Activated naive CD8-positive, alpha-beta T cell treated with anti-CD3 and anti-CD28 coated beads, Interleukin-2, amount 50 U/mL, for 24 hours (primary cell): ENCODE results near the gene GTF2IRD1.
A peak's percentile ranks its signal among the peaks of the same experiment; 100 is the strongest.
"Not testable (repeated sequence)": the region's sequence is repeated elsewhere in the genome, so short reads cannot be mapped to it uniquely, and the experiment has no call there.

Experiments
- ATAC-seq: fragments of 150-1000 bp; cut with Tn5 transposase; one replicate; pipeline ENCODE4 v1.10.0; 2021
- DNase-seq: peaks from one replicate; pipeline ENCODE4 v3.0.0; 2021
- H3K27ac Mint-ChIP-seq: one replicate; pipeline ENCODE4 v1.8.0; 2021; ENCODE audit warnings: mild to moderate bottlenecking, mixed read lengths
- H3K27me3 Mint-ChIP-seq: one replicate; pipeline ENCODE4 v1.8.0; 2021; ENCODE audit warnings: mixed read lengths
- H3K36me3 Mint-ChIP-seq: one replicate; pipeline ENCODE4 v1.8.0; 2021; ENCODE audit warnings: low read depth, mixed read lengths
- H3K4me1 Mint-ChIP-seq: one replicate; pipeline ENCODE4 v1.8.0; 2021; ENCODE audit warnings: mixed read lengths
- H3K4me3 Mint-ChIP-seq: one replicate; pipeline ENCODE4 v1.8.0; 2021; ENCODE audit warnings: mild to moderate bottlenecking, moderate library complexity, mixed read lengths
- H3K9me3 Mint-ChIP-seq: one replicate; pipeline ENCODE4 v1.8.0; 2021; ENCODE audit warnings: mixed read lengths

GTF2IRD1 gene, protein sequence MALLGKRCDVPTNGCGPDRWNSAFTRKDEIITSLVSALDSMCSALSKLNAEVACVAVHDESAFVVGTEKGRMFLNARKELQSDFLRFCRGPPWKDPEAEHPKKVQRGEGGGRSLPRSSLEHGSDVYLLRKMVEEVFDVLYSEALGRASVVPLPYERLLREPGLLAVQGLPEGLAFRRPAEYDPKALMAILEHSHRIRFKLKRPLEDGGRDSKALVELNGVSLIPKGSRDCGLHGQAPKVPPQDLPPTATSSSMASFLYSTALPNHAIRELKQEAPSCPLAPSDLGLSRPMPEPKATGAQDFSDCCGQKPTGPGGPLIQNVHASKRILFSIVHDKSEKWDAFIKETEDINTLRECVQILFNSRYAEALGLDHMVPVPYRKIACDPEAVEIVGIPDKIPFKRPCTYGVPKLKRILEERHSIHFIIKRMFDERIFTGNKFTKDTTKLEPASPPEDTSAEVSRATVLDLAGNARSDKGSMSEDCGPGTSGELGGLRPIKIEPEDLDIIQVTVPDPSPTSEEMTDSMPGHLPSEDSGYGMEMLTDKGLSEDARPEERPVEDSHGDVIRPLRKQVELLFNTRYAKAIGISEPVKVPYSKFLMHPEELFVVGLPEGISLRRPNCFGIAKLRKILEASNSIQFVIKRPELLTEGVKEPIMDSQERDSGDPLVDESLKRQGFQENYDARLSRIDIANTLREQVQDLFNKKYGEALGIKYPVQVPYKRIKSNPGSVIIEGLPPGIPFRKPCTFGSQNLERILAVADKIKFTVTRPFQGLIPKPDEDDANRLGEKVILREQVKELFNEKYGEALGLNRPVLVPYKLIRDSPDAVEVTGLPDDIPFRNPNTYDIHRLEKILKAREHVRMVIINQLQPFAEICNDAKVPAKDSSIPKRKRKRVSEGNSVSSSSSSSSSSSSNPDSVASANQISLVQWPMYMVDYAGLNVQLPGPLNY

DNA sequence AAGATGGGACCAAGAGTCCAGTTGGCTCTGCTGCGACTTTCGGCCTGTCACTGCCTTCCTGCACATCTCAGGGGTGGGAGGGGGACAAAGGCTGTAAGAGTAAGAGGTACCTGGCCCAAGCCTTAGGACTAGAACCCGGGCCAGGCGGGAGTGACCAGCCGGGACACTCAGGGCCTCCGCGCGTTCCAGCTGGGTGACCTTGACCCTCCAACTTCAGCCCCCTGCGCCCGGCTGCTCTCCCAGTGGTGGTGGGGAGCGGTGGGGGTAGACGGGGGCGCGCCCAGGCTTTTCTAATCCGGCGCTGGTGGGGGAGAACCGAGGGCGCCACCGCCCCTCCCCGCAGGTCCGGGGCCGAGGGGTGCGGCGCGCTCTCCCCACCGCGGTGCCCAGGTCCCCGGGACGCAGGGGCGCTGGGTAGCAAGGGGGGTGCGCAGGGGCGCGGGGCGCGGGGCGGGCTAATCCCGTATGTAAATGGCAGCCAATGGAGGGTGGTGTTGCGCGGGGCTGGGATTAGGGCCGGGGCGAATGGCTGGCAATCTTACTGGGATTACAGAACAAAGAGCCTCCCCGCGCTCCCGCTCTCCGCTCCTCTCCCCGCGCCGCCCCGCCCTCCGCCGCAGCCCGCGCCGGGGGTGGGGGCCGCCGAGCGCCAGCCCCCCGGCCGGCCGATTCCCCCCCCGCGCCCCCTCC lies at the start of gene GTF2IRD1:
Gene GTF2IRD1, plus strand, starts transcription at position 585 of the 690 bp plus-strand sequence. CDS start 54,175 bp downstream, outside the sequence.
- ATAC-seq (no peak), DNase-seq (peak; percentile 59)
- Mint-ChIP-seq H3K36me3 (no peaks in the 10 kb centered on the region), H3K9me3 (no peaks in the 10 kb centered on the region), H3K27ac (peak within 1 kb of the TSS; percentile 81), H3K27me3 (peaks cover 7% of the 10 kb centered on the region), H3K4me3 (peak within 1 kb of the TSS; percentile 67), H3K4me1 (peaks cover 17% of the 10 kb centered on the region)

DNA sequence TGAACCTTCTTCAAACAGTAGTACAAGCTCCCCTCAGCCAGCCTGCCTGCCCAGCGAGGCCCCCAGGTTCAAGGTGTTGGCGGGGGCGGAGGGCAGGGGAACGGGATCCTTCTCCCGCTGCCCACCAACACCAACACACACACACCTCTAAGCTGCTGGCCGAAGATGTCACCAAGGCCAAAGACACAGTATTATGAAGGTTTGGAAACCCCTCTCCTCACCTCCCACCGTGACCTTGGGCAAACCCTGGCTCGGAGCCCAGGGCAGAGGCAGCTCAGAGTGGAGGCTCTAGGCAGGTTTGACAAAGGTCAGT lies 49.4 kb upstream of the GTF2IRD1 start:
- Mint-ChIP-seq H3K4me1 (no peaks in the 10 kb centered on the region), H3K36me3 (no peaks in the 10 kb centered on the region), H3K27ac (no peak overlapping the region), H3K4me3 (no peak overlapping the region), H3K27me3 (no peaks in the 10 kb centered on the region), H3K9me3 (no peaks in the 10 kb centered on the region)
- ATAC-seq (no peak), DNase-seq (no peak)

DNA sequence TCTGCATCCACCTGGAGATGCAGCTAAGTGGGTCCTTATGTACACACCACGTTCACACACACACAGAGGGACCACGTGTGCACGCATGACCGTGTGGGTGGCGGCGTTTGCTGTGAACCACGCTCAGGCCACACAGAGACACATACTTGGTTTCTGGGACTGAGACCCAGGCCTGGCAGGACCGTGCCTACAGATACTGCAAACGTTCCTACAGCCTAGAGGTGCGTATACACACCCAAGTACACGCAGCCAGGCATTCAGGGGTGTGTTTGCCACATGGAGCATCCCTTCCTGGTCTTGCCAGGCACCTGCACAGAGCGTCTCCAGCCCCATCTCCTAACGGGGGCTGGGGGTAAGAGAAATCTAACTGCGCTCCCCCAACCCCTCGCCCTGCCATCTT lies 49.0 kb upstream of the GTF2IRD1 start:
- H3K4me3 Mint-ChIP-seq = no peak overlapping the region
- H3K27ac Mint-ChIP-seq = no peak overlapping the region
- no peaks in the 10 kb centered on the region for H3K36me3 Mint-ChIP-seq
- DNase-seq = no peak
- H3K4me1 Mint-ChIP-seq = no peaks in the 10 kb centered on the region
- ATAC-seq = no peak
- no peaks in the 10 kb centered on the region for H3K9me3 Mint-ChIP-seq
- no peaks in the 10 kb centered on the region for H3K27me3 Mint-ChIP-seq

DNA sequence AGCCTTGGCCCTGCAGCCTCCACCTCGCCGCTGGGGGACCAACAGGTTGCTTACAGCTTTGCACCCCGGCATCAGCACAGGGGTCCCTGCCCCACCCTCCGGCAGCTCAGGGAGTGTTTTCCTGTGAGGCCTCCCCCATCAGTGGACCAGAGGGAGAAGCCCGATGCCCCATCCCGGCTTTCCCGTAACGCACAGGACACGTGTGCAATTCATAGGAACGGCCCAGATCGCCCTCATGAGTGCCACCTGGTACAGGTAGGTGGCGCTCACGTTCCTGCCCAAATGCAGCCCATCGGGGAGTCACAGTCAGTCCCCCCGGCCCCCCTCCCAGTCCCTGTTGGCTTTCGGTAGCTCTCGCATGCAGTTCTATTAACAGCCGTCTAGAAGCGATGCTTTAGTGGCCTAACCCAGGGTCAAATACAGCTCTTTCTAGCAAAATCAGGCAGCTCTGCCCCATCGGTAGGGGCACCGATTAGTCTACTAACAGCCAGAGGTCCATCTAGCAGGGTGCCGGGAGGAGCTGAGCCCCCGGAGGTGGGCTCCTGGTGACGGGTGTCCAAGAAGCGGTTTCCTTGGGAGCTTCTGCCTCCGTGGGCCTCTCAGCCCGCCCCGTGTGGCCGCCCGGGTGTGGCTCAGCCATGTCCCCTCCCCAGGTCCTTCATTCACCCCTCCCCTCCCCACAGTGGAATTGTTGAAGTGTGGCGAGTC lies 48.4 kb upstream of the GTF2IRD1 start:
- ATAC-seq (no peak), DNase-seq (peak; percentile 12)
- Mint-ChIP-seq H3K4me3 (no peak overlapping the region), H3K27ac (no peak overlapping the region), H3K36me3 (no peaks in the 10 kb centered on the region), H3K9me3 (no peaks in the 10 kb centered on the region), H3K4me1 (no peaks in the 10 kb centered on the region), H3K27me3 (no peaks in the 10 kb centered on the region)

DNA sequence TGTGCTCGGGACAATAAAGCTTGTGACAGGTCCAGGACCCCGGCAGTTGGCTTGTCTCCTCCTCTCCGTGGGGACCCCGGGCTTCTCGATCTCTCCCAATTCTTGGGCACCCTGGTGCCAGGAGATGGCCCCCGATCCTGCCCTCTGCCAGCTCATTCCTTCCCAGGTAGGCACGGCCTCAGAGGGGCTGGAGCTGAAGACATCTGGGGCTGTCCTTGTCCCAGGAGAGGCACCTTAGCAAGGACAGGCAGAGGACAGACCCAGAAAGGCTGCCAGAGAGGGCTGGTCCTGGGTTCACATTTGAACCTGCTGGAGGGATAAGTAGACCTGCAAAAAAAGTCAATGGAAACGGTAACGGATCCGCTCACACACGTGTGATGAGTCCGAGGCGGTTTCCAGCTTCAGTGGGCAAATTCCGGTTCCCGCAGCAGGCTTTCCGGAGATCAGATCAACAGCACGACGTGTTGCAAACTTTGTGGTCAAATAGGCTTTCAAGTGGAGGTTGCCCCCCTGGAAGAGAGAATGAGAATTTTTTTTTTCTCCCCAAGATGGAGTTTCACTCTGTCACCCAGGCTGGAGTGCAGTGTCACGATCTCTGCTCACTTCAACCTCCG lies 47.7 kb upstream of the GTF2IRD1 start:
- Mint-ChIP-seq H3K4me3 (no peak overlapping the region), H3K9me3 (no peaks in the 10 kb centered on the region), H3K4me1 (no peaks in the 10 kb centered on the region)

DNA sequence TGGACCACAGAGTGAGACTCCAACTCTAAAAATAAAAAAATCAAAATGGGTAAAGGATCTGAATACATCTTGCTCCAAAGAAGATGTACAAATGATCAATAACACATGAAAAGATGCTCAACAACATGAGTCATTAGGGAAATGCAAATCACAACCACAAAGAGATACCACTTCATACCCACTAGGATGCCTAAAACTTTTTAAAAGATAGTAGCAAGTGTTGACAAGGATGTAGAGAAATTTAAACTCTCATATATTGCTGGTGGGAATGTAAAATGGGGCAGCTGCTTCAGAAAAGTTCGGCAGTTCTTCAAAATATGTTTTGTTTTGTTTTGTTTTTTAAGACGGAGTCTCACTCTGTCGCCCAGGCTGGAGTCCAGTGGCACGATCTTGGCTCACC lies 45.7 kb upstream of the GTF2IRD1 start:
- ATAC-seq (no peak), DNase-seq (no peak)
- H3K27me3 Mint-ChIP-seq = no peaks in the 10 kb centered on the region
- no peak overlapping the region for H3K27ac Mint-ChIP-seq
- no peak overlapping the region for H3K4me3 Mint-ChIP-seq
- no peaks in the 10 kb centered on the region for H3K9me3 Mint-ChIP-seq
- no peaks in the 10 kb centered on the region for H3K4me1 Mint-ChIP-seq
- no peaks in the 10 kb centered on the region for H3K36me3 Mint-ChIP-seq

More for the DNA sequence above, 47.7 kb upstream of the GTF2IRD1 start:
- Mint-ChIP-seq H3K27me3 (no peaks in the 10 kb centered on the region), H3K27ac (no peak overlapping the region), H3K36me3 (no peaks in the 10 kb centered on the region)
- DNase-seq (no peak), ATAC-seq (no peak)

DNA sequence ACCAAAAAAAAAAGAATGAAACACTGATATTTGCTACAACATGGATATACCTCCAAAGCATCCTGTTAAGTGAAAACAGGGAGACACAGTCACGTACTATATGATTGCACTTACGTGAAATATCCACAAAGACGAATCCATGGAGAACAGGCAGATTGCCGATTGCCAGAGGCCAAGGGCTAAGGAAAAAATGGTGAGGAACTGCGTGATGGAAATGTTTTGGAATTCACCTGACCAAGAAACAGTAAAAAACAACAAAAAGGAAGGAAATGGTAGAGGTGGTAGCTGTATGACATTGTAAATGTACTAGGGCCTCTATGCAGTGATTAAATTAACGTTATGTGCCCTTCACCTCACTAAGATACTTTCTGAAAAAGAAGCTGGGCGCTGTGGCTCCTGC lies 44.1 kb upstream of the GTF2IRD1 start:
- Mint-ChIP-seq H3K36me3 (no peaks in the 10 kb centered on the region), H3K27ac (no peak overlapping the region), H3K4me1 (no peaks in the 10 kb centered on the region), H3K9me3 (no peaks in the 10 kb centered on the region), H3K4me3 (no peak overlapping the region), H3K27me3 (no peaks in the 10 kb centered on the region)
- ATAC-seq (no peak), DNase-seq (no peak)

DNA sequence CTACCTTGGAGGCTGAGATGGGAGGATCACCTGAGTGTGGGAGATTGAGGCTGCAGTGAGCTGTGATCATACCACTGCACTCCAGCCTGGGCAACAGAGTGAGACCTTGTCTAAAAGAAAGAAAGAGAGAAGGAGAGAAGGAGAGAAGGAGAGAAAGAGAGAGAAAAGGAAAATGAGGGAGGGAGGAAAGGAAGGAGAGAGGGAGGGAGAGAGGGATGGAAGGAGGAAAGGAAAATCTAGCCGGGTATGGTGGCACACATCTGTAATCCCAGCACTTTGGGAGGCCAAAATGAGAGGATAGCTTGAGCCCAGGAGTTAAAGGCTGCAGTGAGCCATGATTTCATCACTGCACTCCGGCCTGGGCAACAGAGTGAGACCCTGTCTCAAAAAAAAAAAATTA lies 42.9 kb upstream of the GTF2IRD1 start:
- H3K4me3 Mint-ChIP-seq = no peak overlapping the region
- DNase-seq (no peak), ATAC-seq (no peak)
- no peaks in the 10 kb centered on the region for H3K9me3 Mint-ChIP-seq
- H3K4me1 Mint-ChIP-seq = no peaks in the 10 kb centered on the region
- no peaks in the 10 kb centered on the region for H3K27me3 Mint-ChIP-seq
- H3K27ac Mint-ChIP-seq = no peak overlapping the region
- no peaks in the 10 kb centered on the region for H3K36me3 Mint-ChIP-seq

DNA sequence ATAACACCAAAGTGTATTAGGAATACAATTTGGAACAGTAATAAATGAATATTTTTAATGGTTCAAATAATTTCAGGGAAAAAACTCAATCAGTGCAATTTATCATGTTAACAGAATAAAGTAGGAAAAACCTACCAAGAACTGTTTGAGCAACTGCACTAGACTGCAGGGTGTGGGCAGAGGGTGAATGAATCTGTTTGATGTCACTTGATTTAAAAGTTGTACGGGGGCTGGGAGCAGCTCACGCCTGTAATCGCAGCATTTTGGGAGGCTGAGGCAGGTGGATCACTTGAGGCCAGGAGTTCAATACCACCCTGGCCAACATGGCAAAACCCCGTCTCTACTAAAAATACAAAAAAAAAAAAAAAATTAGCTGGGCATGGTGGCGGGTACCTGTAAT lies 42.1 kb upstream of the GTF2IRD1 start:
- H3K27me3 Mint-ChIP-seq, H3K36me3 Mint-ChIP-seq, H3K9me3 Mint-ChIP-seq, ATAC-seq, H3K27ac Mint-ChIP-seq, DNase-seq, H3K4me1 Mint-ChIP-seq, H3K4me3 Mint-ChIP-seq: not testable (repeated sequence)

DNA sequence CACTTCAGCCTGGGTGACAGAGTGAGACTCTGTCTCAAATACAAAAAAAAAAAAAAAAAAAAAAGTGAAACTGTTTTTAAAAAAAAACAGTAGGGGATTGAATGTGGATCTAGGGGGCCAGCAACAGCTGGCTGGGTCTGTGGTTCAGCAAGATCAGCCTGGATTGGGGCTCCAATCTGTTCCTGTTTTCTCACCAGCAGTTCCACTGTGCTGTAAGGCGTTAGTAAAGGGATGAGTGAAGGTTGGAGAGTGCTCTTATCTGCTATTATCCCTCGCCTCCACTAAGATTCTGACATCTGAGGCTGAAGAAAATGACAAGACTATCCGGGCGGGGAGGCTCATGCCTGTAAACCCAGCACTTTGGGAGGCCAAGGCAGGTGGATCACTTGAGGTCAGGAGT lies 41.6 kb upstream of the GTF2IRD1 start:
- H3K27ac Mint-ChIP-seq = no peak overlapping the region
- H3K4me3 Mint-ChIP-seq = no peak overlapping the region
- no peaks in the 10 kb centered on the region for H3K4me1 Mint-ChIP-seq
- no peaks in the 10 kb centered on the region for H3K27me3 Mint-ChIP-seq
- no peaks in the 10 kb centered on the region for H3K9me3 Mint-ChIP-seq
- no peak for DNase-seq
- ATAC-seq = no peak
- no peaks in the 10 kb centered on the region for H3K36me3 Mint-ChIP-seq

DNA sequence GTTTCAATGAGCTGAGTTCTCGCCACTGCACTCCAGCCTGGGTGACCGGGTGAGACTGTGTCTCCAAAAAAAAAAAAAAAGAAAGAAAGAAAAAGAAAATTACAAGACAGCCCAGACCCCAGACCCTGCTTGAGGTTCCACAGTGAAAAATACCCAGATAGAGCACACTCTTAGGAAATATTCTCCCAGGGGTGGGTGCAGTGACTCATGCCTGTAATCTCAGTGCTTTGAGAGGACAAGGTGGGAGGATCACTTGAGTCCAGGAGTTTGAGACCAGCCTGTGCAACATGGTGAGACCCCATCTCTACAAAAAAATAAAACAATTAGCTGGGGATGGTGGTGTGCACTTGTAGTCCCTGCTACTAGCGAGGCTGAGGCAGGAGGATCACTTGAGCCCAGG lies 41.1 kb upstream of the GTF2IRD1 start:
- ATAC-seq (no peak), DNase-seq (no peak)
- Mint-ChIP-seq H3K9me3 (no peaks in the 10 kb centered on the region), H3K4me3 (no peak overlapping the region), H3K4me1 (peaks cover 1% of the 10 kb centered on the region), H3K27ac (no peak overlapping the region), H3K27me3 (peaks cover 2% of the 10 kb centered on the region), H3K36me3 (no peaks in the 10 kb centered on the region)

DNA sequence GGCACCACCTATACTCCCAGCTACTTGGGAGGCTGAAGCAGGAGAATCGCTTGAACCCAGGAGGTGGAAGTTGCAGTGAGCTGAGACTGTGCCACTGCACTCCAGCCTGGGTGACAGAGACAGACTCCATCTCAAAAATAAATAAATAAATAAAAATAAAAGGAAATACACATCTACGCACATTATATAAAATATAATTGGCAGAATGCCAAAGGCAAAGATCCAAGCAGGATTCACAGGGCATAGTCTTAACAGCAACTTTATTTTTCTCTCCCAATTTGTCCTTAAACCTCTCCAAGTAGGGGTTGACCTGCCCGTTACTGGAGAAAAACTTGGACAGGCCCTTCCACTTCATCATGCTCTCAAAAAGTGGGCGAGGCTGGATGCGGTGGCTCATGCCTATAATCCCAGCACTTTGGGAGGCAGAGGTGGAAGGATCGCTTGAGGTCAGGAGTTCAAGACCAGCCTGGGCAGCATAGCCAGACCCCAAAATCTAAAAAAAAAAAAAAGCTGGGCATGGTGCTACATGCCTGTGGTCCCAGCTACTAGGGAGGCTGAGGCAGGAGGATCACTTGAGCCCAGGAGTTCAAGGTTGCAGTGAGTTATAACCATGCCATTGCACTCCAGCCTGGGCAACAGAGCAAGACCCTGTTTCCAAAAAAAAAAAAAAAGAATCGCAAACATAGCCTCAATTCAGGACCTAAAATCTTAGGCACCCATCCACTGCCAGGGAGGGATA lies 38.9 kb upstream of the GTF2IRD1 start:
- DNase-seq, H3K4me3 Mint-ChIP-seq, H3K9me3 Mint-ChIP-seq, H3K4me1 Mint-ChIP-seq, H3K36me3 Mint-ChIP-seq, H3K27ac Mint-ChIP-seq, H3K27me3 Mint-ChIP-seq, ATAC-seq: not testable (repeated sequence)

DNA sequence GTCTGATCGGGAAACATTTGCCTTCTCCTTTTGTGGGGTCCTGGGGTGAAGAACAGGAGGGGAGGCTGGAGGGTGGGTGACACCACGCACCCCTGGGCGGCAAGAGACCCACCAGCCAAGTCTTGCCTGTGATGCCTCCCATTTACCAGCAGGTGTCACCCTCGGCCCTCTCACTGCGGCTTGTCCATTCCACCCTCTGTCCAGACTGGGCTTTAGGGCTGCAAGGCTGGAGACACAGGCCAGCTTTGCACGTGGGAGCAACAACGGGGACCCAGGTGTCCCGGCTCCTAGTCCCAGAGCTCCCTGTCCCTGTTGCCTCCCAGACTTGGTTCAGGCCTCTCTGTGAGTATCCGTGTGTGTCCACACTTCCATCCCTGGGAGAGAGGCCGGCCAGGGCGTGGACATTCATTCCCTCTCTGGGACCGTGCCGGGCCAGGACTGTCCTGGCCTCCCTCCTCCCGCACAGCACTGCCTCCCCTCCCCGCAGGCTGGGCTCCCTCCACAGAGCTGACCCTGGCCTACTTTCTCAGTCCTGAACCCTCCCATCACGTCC lies 36.2 kb upstream of the GTF2IRD1 start:
- peaks cover 2% of the 10 kb centered on the region for H3K27me3 Mint-ChIP-seq
- H3K27ac Mint-ChIP-seq = no peak overlapping the region
- H3K36me3 Mint-ChIP-seq = no peaks in the 10 kb centered on the region
- H3K4me1 Mint-ChIP-seq = peaks cover 1% of the 10 kb centered on the region
- no peaks in the 10 kb centered on the region for H3K9me3 Mint-ChIP-seq
- ATAC-seq (peak; percentile 54), DNase-seq (peak; percentile 59)
- no peak overlapping the region for H3K4me3 Mint-ChIP-seq
